WTC11 (cell line): Measurements from ENCODE around the gene STRN3. TPM values are rescaled to one million over a fixed set of nuclear protein-coding genes. Genes with fewer than 3 reads are reported as not detected.

Experiments
- AFF4 ChIP-seq: sonication (generic); formaldehyde crosslinking; IDR thresholded peaks from 2 replicates; pipeline ENCODE4 v1.8.1; 2023; ENCODE audit warnings: mild to moderate bottlenecking, missing genetic modification reagents, borderline replicate concordance
- AR ChIP-seq: fragments of 250-450 bp; sonication (Bioruptor Pico); IDR thresholded peaks from 2 replicates; pipeline ENCODE4 v1.9.0; 2021; ENCODE audit warnings: mild to moderate bottlenecking
- ARID4B ChIP-seq: sonication (generic); formaldehyde crosslinking; IDR thresholded peaks from 2 replicates; pipeline ENCODE4 v1.8.0; 2023; ENCODE audit warnings: missing genetic modification reagents, mild to moderate bottlenecking, borderline replicate concordance
- CBFB ChIP-seq: sonication (generic); formaldehyde crosslinking; IDR thresholded peaks from 2 replicates; pipeline ENCODE4 v1.8.1; 2022; ENCODE audit warnings: mild to moderate bottlenecking, low read depth, missing genetic modification reagents
- CREM ChIP-seq: sonication (generic); formaldehyde crosslinking; IDR thresholded peaks from 2 replicates; pipeline ENCODE4 v1.8.1; 2022; ENCODE audit warnings: mild to moderate bottlenecking, missing genetic modification reagents, moderate library complexity
- E2F5 ChIP-seq: sonication (generic); formaldehyde crosslinking; IDR thresholded peaks from 2 replicates; pipeline ENCODE4 v1.8.1; 2022; ENCODE audit warnings: mild to moderate bottlenecking, moderate library complexity, missing genetic modification reagents
- ELF4 ChIP-seq: sonication (generic); formaldehyde crosslinking; IDR thresholded peaks from 2 replicates; pipeline ENCODE4 v1.8.1; 2022; ENCODE audit warnings: low read depth, mild to moderate bottlenecking, moderate library complexity, missing genetic modification reagents
- EMX1 ChIP-seq: fragments of 250-450 bp; sonication (Bioruptor Pico); IDR thresholded peaks from 2 replicates; pipeline ENCODE4 v1.8.0; 2021; ENCODE audit warnings: mild to moderate bottlenecking
- GTF2I ChIP-seq: fragments of 250-450 bp; sonication (Bioruptor Pico); conservative IDR thresholded peaks from 2 replicates; pipeline ENCODE4 v1.4.0; 2021; ENCODE audit warnings: mild to moderate bottlenecking
- HMGA2 ChIP-seq: fragments of 250-450 bp; sonication (Bioruptor Pico); IDR thresholded peaks from 2 replicates; pipeline ENCODE4 v1.4.0; 2021; ENCODE audit warnings: mild to moderate bottlenecking, moderate library complexity
- NFYB ChIP-seq: sonication (generic); formaldehyde crosslinking; conservative IDR thresholded peaks from 2 replicates; pipeline ENCODE4 v1.8.0; 2022; ENCODE audit warnings: low read depth, missing genetic modification reagents
- NR2C2 ChIP-seq: sonication (generic); formaldehyde crosslinking; IDR thresholded peaks from 2 replicates; pipeline ENCODE4 v1.8.0; 2022; ENCODE audit warnings: mild to moderate bottlenecking, missing genetic modification reagents
- SP1 ChIP-seq: sonication (generic); formaldehyde crosslinking; conservative IDR thresholded peaks from 2 replicates; pipeline ENCODE4 v1.8.1; 2022; ENCODE audit warnings: missing genetic modification reagents
- TEAD4 ChIP-seq: sonication (generic); formaldehyde crosslinking; IDR thresholded peaks from 2 replicates; pipeline ENCODE4 v1.8.0; 2022; ENCODE audit warnings: mild to moderate bottlenecking, missing genetic modification reagents
- ZNF416 ChIP-seq: fragments of 250-450 bp; sonication (Bioruptor Pico); IDR thresholded peaks from 2 replicates; pipeline ENCODE4 v1.9.0; 2021; ENCODE audit warnings: mild to moderate bottlenecking, inconsistent platforms
- ZNF423 ChIP-seq: fragments of 250-450 bp; sonication (Bioruptor Pico); IDR thresholded peaks from 2 replicates; pipeline ENCODE4 v2.1.2; 2022; ENCODE audit warnings: mild to moderate bottlenecking, moderate library complexity
- total RNA-seq: library from RNA; stranded (reverse); gene quantifications from 3 replicates; pipeline ENCODE4 v1.2.3, GENCODE V29; 2021

STRN3 gene
- total RNA-seq, 1 experiment from 2014 or later, result 37.1 TPM

GRCh38 chr14:31025367-31026076 is 657 bp downstream of the STRN3 start, which contains the start of gene AP4S1 (continued):
- TF ChIP-seq HMGA2 (CRISPR knock-in tag) (no peak), ELF4 (CRISPR knock-in tag) (no peak), NFYB (CRISPR knock-in tag) (no peak), EMX1 (no peak), CBFB (CRISPR knock-in tag) (0 out of 2 replicates have a peak, but pooled peaks have one; percentile 4), ZNF423 (CRISPR knock-in tag) (no peak), ARID4B (CRISPR knock-in tag) (no peak), AR (CRISPR knock-in tag) (no peak), TEAD4 (CRISPR knock-in tag) (no peak), CREM (CRISPR knock-in tag) (no peak), GTF2I (no peak), AFF4 (CRISPR knock-in tag) (no peak), ZNF416 (CRISPR knock-in tag) (no peak), SP1 (CRISPR knock-in tag) (no peak), E2F5 (no peak), NR2C2 (CRISPR knock-in tag) (no peak)
